ENCODE measurements around the gene SUMF1.

Gene SUMF1

GRCh38 chr3:4399476-4399875, 67.6 kb downstream of the SUMF1 start:
- H3K27ac Mint-ChIP-seq: no peak overlapping the region
- H3K4me1 Mint-ChIP-seq: peaks cover 49% of the 10 kb centered on the region
- DNase-seq (ENCODE audit: low spot score in 2 of 2) (no peak), ATAC-seq (no peak)
- no peak overlapping the region for H3K4me3 Mint-ChIP-seq
- no peaks in the 10 kb centered on the region for H3K36me3 Mint-ChIP-seq
- no peaks in the 10 kb centered on the region for H3K9me3 Mint-ChIP-seq

GRCh38 chr3:4398941-4399245, 68.2 kb downstream of the SUMF1 start:
- Mint-ChIP-seq H3K4me1 (peaks cover 55% of the 10 kb centered on the region), H3K4me3 (no peak overlapping the region), H3K36me3 (no peaks in the 10 kb centered on the region), H3K27ac (no peak overlapping the region), H3K9me3 (no peaks in the 10 kb centered on the region)
- DNase-seq (ENCODE audit: low spot score in 2 of 2) (no peak), ATAC-seq (no peak)

- no peak overlapping the region for H3K27ac Mint-ChIP-seq
- H3K4me1 Mint-ChIP-seq: peaks cover 57% of the 10 kb centered on the region
- DNase-seq (ENCODE audit: low spot score in 2 of 2) (no peak), ATAC-seq (no peak)
- H3K9me3 Mint-ChIP-seq: no peaks in the 10 kb centered on the region
- H3K4me3 Mint-ChIP-seq: no peak overlapping the region
- no peaks in the 10 kb centered on the region for H3K36me3 Mint-ChIP-seq
These were observed 68.7 kb downstream of the SUMF1 start for GRCh38 chr3:4398120-4398940.

- H3K4me3 Mint-ChIP-seq: no peak overlapping the region
These were observed 69.6 kb downstream of the SUMF1 start for GRCh38 chr3:4397466-4397865.

GRCh38 chr3:4396542-4396941, 70.5 kb downstream of the SUMF1 start:
- peak overlapping the region; percentile 87 for H3K27ac Mint-ChIP-seq
- H3K4me1 Mint-ChIP-seq: peaks cover 50% of the 10 kb centered on the region
- DNase-seq (ENCODE audit: low spot score in 2 of 2) (peak in 1 of 2 donors; percentile 44), ATAC-seq (peak; percentile 65)
- H3K9me3 Mint-ChIP-seq: peaks cover 2% of the 10 kb centered on the region
- H3K4me3 Mint-ChIP-seq: peak overlapping the region; percentile 43
- H3K36me3 Mint-ChIP-seq: no peaks in the 10 kb centered on the region

More at GRCh38 chr3:4397466-4397865, 69.6 kb downstream of the SUMF1 start:
- no peak overlapping the region for H3K27ac Mint-ChIP-seq
- peaks cover 59% of the 10 kb centered on the region for H3K4me1 Mint-ChIP-seq
- H3K9me3 Mint-ChIP-seq: no peaks in the 10 kb centered on the region
- H3K36me3 Mint-ChIP-seq: no peaks in the 10 kb centered on the region
- DNase-seq (ENCODE audit: low spot score in 2 of 2) (no peak), ATAC-seq (no peak)

GRCh38 chr3:4396006-4396405, 71.1 kb downstream of the SUMF1 start:
- peak overlapping the region; percentile 87 for H3K27ac Mint-ChIP-seq
- H3K4me1 Mint-ChIP-seq: peaks cover 45% of the 10 kb centered on the region
- no peak for DNase-seq (ENCODE audit: low spot score in 2 of 2)
- peaks cover 2% of the 10 kb centered on the region for H3K9me3 Mint-ChIP-seq
- H3K4me3 Mint-ChIP-seq: peak overlapping the region; percentile 43
- no peaks in the 10 kb centered on the region for H3K36me3 Mint-ChIP-seq
- no peak for ATAC-seq

- DNase-seq (ENCODE audit: low spot score in 2 of 2) (no peak), ATAC-seq (peak; percentile 81)
- Mint-ChIP-seq H3K27ac (peak overlapping the region; percentile 87), H3K4me3 (peak overlapping the region; percentile 43), H3K9me3 (peaks cover 2% of the 10 kb centered on the region), H3K4me1 (peaks cover 45% of the 10 kb centered on the region), H3K36me3 (no peaks in the 10 kb centered on the region)
These were observed 71.6 kb downstream of the SUMF1 start for GRCh38 chr3:4395448-4395847.

- DNase-seq (ENCODE audit: low spot score in 2 of 2) (no peak), ATAC-seq (peak; percentile 4)
- Mint-ChIP-seq H3K4me1 (peaks cover 49% of the 10 kb centered on the region), H3K27ac (peak overlapping the region; percentile 87), H3K4me3 (peak overlapping the region; percentile 43), H3K36me3 (no peaks in the 10 kb centered on the region), H3K9me3 (peaks cover 2% of the 10 kb centered on the region)
These were observed 72.5 kb downstream of the SUMF1 start for GRCh38 chr3:4394567-4394966.

GRCh38 chr3:4394048-4394447, 73.0 kb downstream of the SUMF1 start:
- H3K4me3 Mint-ChIP-seq: peak overlapping the region; percentile 43
- ATAC-seq: peak; percentile 85
- peaks cover 2% of the 10 kb centered on the region for H3K9me3 Mint-ChIP-seq
- H3K4me1 Mint-ChIP-seq: peaks cover 53% of the 10 kb centered on the region
- DNase-seq (ENCODE audit: low spot score in 2 of 2): no peak
- H3K27ac Mint-ChIP-seq: peak overlapping the region; percentile 87
- H3K36me3 Mint-ChIP-seq: no peaks in the 10 kb centered on the region

GRCh38 chr3:4392992-4393391, 74.1 kb downstream of the SUMF1 start:
- H3K36me3 Mint-ChIP-seq: no peaks in the 10 kb centered on the region

GRCh38 chr3:4387210-4388204, 79.6 kb downstream of the SUMF1 start:
- peak; percentile 91 for ATAC-seq
- Mint-ChIP-seq H3K4me3 (peak overlapping the region; percentile 10), H3K9me3 (peaks cover 2% of the 10 kb centered on the region), H3K4me1 (peaks cover 32% of the 10 kb centered on the region), H3K36me3 (no peaks in the 10 kb centered on the region), H3K27ac (peak overlapping the region; percentile 43)
- DNase-seq (ENCODE audit: low spot score in 2 of 2): no peak

More at GRCh38 chr3:4392992-4393391, 74.1 kb downstream of the SUMF1 start:
- H3K4me1 Mint-ChIP-seq: peaks cover 61% of the 10 kb centered on the region
- H3K27ac Mint-ChIP-seq: no peak overlapping the region
- DNase-seq (ENCODE audit: low spot score in 2 of 2): no peak
- peaks cover 2% of the 10 kb centered on the region for H3K9me3 Mint-ChIP-seq
- ATAC-seq: no peak
- H3K4me3 Mint-ChIP-seq: no peak overlapping the region

GRCh38 chr3:4385201-4385600, 81.9 kb downstream of the SUMF1 start:
- no peak for ATAC-seq
- no peak overlapping the region for H3K27ac Mint-ChIP-seq
- no peaks in the 10 kb centered on the region for H3K9me3 Mint-ChIP-seq
- no peak for DNase-seq (ENCODE audit: low spot score in 2 of 2)
- peaks cover 32% of the 10 kb centered on the region for H3K4me1 Mint-ChIP-seq
- no peaks in the 10 kb centered on the region for H3K36me3 Mint-ChIP-seq
- H3K4me3 Mint-ChIP-seq: no peak overlapping the region

- no peak overlapping the region for H3K4me3 Mint-ChIP-seq
- H3K9me3 Mint-ChIP-seq: no peaks in the 10 kb centered on the region
- DNase-seq (ENCODE audit: low spot score in 2 of 2): no peak
- no peaks in the 10 kb centered on the region for H3K36me3 Mint-ChIP-seq
- ATAC-seq: no peak
- no peaks in the 10 kb centered on the region for H3K4me1 Mint-ChIP-seq
- H3K27ac Mint-ChIP-seq: no peak overlapping the region
These were observed 87.1 kb downstream of the SUMF1 start for GRCh38 chr3:4380013-4380412.

GRCh38 chr3:4376499-4376898, 90.6 kb downstream of the SUMF1 start:
- Mint-ChIP-seq H3K9me3 (peaks cover 4% of the 10 kb centered on the region), H3K36me3 (no peaks in the 10 kb centered on the region), H3K27ac (no peak overlapping the region), H3K4me3 (no peak overlapping the region), H3K4me1 (no peaks in the 10 kb centered on the region)
- DNase-seq (ENCODE audit: low spot score in 2 of 2): no peak
- peak; percentile 37 for ATAC-seq

GRCh38 chr3:4375911-4376310, 91.2 kb downstream of the SUMF1 start:
- DNase-seq (ENCODE audit: low spot score in 2 of 2): no peak
- no peaks in the 10 kb centered on the region for H3K36me3 Mint-ChIP-seq
- no peaks in the 10 kb centered on the region for H3K4me1 Mint-ChIP-seq
- no peak overlapping the region for H3K27ac Mint-ChIP-seq
- no peak overlapping the region for H3K4me3 Mint-ChIP-seq
- peaks cover 4% of the 10 kb centered on the region for H3K9me3 Mint-ChIP-seq
- no peak for ATAC-seq

Data from stimulated activated effector memory CD8-positive, alpha-beta T cell treated with anti-CD3 and anti-CD28 coated beads, Interleukin-12 subunit alpha, Interleukin-12 subunit beta, amount 100 ng/mL, for 72 hours (primary cell).